Astrocyte of the spinal cord (primary cell): ENCODE results near the gene POC1A.

Experiments
- DNase-seq: peaks from one replicate; pipeline ENCODE4 v3.0.0; 2011; ENCODE audit warnings: low read depth, low spot score
- H3K4me3 ChIP-seq: 2 replicates; pipeline ENCODE4 v1.5.1; 2011; ENCODE audit warnings: low read depth, mild to moderate bottlenecking, low read length, moderate library complexity
- in situ Hi-C: cut with HindIII; loops from 2 replicates; pipeline ENCODE4 v1.10.0; 2017; ENCODE audit warnings: low sequenced_read_pairs
- TF ChIP-seq, protein P1 (sequence below): IDR thresholded peaks from 2 replicates; pipeline ENCODE4 v1.5.1; 2012; ENCODE audit warnings: low read depth, mild to moderate bottlenecking, low read length, inconsistent platforms

POC1A gene

GRCh38 chr3:52053307-52054304 lies 100.6 kb downstream of the POC1A start:
- H3K4me3 ChIP-seq: peak overlapping the region; percentile 28
- in situ Hi-C loops: no loop called here
- TF ChIP-seq, protein P1, sequence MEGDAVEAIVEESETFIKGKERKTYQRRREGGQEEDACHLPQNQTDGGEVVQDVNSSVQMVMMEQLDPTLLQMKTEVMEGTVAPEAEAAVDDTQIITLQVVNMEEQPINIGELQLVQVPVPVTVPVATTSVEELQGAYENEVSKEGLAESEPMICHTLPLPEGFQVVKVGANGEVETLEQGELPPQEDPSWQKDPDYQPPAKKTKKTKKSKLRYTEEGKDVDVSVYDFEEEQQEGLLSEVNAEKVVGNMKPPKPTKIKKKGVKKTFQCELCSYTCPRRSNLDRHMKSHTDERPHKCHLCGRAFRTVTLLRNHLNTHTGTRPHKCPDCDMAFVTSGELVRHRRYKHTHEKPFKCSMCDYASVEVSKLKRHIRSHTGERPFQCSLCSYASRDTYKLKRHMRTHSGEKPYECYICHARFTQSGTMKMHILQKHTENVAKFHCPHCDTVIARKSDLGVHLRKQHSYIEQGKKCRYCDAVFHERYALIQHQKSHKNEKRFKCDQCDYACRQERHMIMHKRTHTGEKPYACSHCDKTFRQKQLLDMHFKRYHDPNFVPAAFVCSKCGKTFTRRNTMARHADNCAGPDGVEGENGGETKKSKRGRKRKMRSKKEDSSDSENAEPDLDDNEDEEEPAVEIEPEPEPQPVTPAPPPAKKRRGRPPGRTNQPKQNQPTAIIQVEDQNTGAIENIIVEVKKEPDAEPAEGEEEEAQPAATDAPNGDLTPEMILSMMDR: peak; percentile 46
- DNase-seq: no peak

DNA sequence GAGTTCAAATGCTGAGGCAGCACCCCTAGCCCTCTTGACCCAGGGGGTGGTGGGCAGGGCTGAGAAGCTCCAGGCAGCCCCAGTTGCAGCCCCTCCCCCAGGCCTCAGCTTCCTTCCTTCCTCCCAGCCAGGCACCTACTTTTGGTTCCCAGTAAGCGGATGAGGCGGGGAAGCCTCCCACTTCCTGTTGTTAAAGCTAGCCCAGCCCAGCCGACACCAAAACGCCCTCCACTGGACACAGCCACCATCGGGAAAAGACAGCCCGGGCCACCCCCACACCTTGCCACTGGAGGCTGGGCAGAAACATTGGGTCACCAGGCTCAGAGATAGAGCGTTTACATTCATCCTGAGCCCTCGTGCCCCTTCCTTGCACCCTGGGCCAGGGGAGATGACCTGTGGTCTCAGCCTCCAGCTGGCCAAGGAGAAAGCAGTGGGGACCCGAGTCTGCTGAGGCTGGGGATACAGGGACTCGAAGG lies 101.4 kb downstream of the POC1A start:
- TF ChIP-seq, protein P1: peak; percentile 66
- H3K4me3 ChIP-seq: peak overlapping the region; percentile 28
- in situ Hi-C loops: no loop called here
- peak; percentile 74 for DNase-seq

DNA sequence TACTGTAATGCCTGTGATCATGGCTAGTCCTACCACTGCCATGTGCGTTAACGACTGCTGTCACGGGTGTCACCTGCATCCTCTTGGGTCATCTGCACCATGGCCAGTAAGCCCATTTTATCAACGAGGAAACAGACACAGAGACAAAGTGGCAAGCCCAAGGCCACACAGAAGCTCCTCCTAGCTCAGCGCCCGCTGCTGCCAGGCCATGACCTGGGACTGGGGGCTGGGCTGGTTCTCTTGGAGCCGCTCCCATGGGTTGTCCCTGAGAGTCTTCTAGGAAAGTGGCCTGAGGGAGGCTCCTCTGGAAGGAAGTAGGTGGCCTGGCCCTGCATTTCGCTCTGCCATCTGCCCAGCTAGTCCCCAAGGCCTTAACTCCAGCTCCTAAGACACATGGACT lies 102.8 kb downstream of the POC1A start:
- DNase-seq: no peak
- in situ Hi-C loops: no loop called here
- TF ChIP-seq, protein P1: no peak
- no peak overlapping the region for H3K4me3 ChIP-seq

GRCh38 chr3:52050571-52050970 lies 103.7 kb downstream of the POC1A start:
- in situ Hi-C loops: no loop called here
- DNase-seq: no peak
- H3K4me3 ChIP-seq: no peak overlapping the region
- TF ChIP-seq, protein P1: no peak

- TF ChIP-seq, protein P1: no peak
- no peak overlapping the region for H3K4me3 ChIP-seq
- in situ Hi-C loops: loop anchor here (5.0 kb wide), 1 partner anchor 43 kb away; no protein-coding TSS in a partner anchor
- no peak for DNase-seq
These were observed 104.7 kb downstream of the POC1A start for GRCh38 chr3:52049503-52049902.

- no peak overlapping the region for H3K4me3 ChIP-seq
- in situ Hi-C loops: loop anchor here (5.0 kb wide), 1 partner anchor 45 kb away; no protein-coding TSS in a partner anchor
- DNase-seq: no peak
- TF ChIP-seq, protein P1: no peak
These were observed 106.8 kb downstream of the POC1A start for GRCh38 chr3:52047295-52047960.
